Tongue (tissue), 2 donors: Measurements from ENCODE around the gene PREX1. TPM values are rescaled to one million over a fixed set of nuclear protein-coding genes. Genes with fewer than 3 reads are reported as not detected.

Source experiments
- DNase-seq: peaks from one replicate; pipeline ENCODE4 v3.0.0-alpha.2; 2015
- total RNA-seq: library from RNA; depleted of rRNA; stranded (reverse); fragments of >200 nt; gene quantifications from one replicate; pipeline ENCODE4 v1.2.3, GENCODE V29; 2014

PREX1 gene
- total RNA-seq, 1 donor from 2014 or later: 29.4 TPM

DNA sequence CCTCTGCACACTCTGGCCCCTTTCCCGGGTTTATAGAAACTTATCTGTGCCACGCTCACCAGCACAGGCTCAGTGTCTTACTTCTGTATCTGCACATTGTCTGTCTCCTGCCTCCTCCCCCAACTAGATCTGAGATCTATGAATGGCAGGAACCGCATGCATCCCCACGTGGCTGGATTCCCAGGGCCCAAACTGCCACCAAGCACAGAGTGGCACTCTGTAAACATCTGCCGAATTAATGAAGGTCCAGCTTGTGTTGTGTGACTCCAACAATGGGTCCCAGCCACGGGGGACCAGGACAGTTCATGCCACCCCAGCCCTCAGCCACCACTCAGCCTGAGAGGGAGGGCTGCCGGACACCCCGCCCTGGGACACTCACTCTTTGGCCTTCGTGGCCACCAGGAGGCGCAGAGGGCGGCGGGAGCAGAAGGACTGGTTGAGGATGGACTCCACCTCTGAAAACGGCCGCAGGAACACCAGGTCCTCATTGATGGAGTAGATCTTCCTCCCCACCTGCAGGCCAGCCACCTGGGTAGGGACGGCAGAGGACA is 171.1 kb downstream of the PREX1 start:
- DNase-seq: no peak

DNA sequence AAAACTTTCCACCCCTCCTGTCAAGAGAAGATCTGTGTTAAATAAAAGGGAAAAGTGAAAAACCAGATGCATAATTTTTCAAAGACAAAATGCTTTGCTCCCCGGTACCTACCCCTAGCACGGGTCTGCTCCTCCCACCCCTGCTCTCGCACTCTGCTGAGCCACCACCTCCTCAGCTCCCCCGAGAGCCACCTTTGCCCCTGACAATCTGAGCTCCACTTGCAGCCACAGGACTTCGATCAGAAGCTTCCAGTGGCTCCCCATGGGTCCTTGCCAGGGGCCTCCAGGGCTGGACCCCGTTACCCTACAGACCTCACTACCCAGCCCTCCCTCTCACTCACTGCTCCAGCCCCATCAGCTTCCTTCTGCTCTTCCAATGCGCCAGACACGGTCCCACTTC is 171.7 kb downstream of the PREX1 start:
- DNase-seq: no peak

DNA sequence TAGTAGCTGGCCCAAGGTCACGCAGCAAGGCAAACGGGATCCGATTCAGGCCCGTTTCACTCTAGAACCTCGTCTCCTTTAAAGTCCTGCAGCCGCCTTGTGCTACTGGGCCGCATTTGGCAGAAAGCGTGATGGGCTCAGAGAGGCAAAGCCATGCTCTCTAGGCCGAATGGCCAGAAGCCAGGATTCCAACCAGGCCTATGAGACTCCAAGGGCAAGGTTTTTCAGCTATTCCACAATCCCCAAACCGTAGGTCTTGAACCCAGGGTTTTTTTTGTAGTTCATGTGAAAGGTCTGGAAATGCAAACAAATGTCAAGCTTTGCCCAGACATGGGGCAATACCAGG is 174.1 kb downstream of the PREX1 start:
- no peak for DNase-seq

DNA sequence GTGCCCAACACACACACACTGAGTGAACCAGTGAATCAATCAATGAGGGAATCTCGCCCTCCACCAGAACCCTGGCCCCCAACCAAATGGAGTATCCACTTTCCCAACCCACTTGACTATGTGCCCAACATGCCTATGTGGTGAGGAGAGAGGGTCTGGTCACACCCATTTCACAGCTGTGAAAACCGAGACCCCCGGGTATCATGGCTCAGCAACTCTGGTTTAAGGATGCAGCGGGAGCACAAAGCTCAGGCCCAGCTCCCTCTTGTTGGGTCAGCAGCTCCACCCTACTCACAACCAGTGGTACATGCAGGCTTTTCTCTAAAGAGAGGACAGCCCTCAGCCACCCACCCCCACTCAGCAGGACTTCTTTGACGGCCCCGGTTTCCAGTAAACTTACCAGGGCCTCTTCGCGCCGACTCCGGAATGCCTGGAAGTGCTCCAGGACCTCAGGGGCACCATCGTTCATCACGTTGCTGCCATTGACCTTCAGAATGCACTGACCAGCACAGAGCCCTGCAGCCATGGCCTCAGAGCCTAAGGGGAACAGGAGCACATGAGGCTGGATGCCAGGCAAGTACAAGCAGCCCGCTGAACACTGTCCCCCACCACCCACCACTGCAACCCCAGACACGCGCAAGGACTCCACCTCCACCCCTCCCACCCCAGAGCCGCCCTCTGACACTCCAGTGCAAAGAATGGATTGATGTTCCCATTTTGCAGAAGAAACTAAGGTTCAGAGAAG is 174.7 kb downstream of the PREX1 start:
- no peak for DNase-seq

DNA sequence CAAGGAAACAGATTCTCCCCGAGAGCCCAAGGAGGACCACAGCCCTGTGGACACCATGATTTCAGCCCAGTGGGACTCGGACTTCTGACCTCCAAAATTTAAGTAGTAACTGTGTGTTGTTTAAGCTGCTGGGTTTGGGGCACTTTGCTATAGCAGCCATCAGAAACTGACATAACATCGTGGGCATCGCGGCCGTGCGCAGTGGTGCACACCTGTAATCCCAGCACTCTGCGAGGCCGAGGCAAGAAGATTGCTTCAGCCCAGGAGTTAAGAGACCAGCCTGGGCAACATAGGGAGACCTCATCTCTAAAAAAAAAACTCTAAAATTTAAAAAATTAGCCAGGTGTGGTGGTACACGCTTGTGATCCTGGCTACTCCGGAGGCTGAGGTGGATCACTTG is 175.8 kb downstream of the PREX1 start:
- no peak for DNase-seq

DNA sequence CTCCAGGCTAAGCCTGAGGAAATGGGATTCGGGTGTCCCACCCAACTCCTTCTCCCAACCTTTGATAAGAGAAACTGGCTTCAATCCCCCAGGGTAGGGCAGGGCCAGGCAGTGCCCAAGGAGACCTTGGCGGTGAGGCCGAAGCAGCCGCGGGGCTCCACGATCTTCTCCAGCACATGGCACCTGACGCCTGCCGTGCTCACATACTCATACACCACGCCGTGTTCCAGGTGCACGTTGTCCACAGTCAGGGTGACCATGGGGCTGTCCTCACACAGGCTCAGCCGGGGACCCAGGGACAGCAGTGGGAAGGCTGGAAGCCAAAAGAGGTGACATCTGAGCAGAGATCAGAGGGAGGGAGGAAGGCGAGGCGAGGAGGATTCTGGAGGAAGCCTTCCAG is 176.5 kb downstream of the PREX1 start:
- DNase-seq: no peak

DNA sequence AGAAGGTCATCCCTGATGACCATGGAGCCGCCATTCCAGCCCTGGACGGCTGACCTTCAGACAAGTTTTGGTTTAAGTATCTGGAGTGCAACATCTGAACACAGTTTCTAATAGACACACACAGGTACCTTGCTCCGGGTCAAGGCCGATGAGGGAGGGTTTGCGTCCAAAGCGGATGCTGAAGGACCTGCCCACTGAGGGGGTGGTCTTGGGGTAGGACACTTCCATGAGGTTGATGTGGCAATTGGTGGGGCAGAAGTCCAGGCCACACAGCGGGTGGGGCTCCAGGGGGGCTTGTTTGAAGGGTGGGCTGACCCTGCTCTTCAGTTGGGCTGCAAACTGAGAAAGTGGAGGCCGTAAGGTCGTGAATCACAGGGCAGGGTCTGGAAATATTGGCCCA is 177.9 kb downstream of the PREX1 start:
- DNase-seq: no peak

DNA sequence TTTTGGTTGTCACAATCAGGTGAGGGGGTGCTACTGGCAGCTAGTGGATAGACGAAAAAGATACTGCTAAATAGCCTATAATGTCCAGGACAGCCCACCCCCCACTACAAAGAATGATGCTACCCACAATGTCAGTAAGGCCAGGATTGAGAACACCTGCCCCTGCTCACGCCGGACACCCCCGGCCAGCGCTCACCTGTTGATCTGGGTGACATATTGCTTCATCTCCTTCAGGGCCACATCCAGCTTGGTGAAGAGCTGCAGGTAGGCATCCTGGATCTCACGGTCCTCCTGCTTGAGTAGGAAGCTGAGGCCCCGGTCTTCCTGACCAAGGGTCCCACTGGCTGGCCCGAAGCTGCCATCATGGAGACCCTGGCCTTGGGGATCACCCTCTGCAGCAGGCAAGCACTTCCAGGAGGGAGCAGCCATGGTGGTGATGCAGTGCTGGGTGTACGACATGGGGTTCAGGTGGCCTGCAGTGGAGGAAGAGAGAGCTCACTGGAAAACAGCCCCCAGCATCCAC is 178.6 kb downstream of the PREX1 start:
- DNase-seq: no peak

DNA sequence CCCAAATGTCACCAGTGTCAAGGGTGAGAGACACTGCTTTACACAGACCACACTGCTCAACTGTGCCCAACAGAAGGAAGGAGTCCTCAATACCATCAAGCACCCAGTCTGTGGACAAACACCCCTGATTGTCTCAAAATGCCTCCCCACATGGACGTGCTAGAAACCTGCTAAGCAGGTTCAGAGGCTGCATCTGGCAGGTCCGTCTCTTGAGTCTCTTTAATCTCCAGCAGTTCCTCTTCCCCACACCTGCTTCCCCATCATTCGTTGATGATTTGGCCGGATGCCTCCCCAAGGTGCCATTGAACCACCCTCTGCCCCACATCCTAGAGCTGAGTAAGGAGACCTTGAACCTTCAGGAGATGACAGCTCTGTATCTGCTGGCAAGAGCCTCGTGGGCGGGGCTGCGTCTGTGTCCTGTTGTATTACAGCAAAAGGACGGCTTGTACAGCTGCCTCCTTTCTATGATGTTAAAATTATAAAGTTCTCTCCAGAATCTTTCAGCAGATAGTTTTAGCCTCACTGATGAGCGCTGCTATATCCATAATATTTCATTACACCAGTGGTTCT is 179.2 kb downstream of the PREX1 start:
- peak; percentile 25 for DNase-seq

DNA sequence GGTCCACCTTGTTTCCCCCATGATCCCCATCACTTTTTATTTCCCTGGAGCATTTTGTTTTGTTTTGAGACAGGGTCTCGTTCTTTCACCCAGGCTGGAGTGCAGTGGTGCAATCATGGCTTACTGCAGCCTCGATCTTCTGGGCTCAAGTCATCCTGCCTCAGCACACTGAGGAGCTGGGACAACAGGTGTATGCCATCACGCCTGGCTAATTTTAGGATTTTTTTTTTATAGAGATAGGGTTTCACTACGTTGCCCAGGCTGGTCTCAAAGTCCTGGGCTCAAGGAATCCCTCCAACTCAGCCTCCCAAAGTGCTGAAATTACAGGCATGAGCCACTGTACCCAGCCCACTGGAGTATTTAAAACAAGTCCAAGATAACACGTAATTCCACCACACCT is 179.9 kb downstream of the PREX1 start:
- peak; percentile 25 for DNase-seq

DNA sequence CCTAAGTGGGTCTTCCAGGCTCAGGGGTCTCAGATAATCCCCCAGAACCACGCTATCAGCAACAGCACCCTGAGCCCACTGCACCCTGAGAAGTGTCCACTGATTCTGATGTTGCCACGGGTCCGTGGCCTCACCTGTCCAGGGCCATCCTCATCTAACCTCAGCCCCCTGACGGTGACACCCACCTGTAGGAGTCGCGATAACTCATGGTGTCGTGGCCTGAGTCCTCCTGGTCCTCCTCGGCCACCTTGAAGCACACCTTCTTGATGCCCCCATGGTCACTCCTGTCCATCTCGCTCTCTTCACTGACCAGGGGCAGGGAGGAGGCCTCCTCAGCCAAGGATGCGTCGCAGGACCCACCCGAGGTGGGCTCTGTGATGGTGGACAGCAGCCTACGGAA is 182.1 kb downstream of the PREX1 start:
- DNase-seq: no peak

DNA sequence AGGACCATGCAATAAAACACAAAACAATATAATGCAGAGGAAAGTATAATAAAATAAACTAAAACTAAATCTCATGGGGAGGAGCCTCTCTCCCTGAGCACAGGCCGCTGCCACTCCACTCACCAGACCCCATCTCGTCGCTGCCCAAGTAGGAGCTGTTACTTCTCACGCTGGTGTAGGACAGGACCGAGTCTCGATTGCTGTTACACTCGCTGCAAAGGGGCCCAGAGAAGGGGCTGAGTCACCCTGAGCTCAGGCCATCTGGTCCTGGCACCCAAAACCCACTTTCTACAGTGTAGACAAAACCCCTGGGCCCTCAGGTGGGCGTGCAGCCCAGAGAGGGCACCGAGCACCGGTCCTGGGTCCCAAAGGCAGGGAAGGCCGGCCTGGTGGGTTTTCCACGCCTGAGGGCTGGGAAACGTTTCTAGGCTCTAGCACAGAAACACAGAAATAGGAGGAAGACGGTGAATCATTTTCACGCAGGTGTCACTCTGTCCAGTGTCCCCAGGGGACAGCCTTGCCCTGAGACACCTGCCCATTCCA is 183.4 kb downstream of the PREX1 start:
- no peak for DNase-seq

DNA sequence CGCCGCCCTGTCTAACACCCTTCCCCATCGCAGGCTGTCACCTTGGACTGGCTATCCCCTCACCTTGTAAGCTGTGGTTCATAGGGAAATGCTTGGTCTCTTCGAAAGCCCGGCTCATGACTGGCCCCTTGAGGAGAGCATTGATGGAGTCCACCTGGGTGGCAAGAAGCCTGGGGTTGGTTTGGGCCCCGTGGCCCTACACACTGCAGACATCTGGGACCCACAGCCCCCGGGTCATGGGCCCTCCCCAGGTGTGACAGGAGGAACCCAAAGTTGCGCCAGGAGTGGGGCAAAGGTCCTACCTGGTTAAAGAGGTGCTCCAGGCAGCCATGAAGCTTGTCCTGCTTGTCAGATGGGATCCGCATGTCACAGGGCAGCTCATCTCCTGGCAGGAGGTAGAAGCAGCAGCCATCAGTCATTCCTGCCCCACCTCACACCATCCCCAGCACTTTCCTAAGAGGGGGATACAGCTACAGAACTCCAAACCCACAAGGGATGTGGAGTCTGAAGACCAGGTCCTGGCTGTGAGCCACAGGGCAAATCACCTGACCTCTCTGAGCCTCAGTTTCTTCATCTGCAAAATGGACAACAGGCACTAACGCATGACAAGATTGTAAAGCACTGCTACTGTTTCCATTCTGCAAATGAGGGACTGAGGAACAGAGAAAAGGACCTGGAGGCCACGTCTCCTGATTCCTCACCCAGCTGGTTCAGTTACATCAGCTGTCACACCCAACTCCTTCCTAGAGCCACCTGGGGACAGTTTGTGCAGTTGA is 185.5 kb downstream of the PREX1 start:
- no peak for DNase-seq

DNA sequence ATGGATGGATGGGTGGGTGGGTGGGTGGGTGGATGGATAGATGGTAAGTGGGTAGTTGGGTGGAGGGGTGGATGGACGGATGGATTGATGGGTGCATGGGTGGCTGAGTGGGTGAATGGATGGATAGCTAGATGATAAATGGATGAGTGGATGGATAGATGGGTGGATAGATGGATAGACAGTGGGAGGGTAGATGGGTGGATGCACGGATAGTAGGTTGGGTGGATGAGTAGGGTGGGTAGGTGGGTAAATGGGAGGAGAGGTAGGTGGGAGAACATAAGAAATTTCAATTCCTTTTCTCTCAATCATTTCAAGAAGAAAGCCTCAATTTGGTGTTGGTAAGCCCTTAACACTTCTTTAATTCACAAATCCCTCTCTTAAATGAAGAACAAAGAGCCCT is 186.9 kb downstream of the PREX1 start:
- DNase-seq: no peak

DNA sequence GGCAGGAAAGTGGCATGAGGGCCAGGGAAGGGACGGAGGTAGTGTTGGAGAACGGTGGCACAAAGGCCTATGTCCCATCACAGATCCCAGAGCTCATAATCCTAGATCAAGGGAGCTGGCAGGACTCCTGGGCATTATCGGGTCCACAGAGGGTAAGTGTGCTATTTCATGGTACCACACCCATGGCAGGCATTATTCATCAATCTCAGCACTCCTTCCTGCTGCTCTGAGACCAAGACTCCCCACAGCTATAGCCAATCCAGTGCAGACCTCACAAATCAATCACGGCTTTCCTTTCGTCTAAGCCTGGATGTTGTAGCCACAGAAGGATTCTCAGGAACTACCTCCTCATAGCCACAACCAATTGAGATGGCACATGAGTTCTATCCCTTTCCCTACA is 187.9 kb downstream of the PREX1 start:
- no peak for DNase-seq

DNA sequence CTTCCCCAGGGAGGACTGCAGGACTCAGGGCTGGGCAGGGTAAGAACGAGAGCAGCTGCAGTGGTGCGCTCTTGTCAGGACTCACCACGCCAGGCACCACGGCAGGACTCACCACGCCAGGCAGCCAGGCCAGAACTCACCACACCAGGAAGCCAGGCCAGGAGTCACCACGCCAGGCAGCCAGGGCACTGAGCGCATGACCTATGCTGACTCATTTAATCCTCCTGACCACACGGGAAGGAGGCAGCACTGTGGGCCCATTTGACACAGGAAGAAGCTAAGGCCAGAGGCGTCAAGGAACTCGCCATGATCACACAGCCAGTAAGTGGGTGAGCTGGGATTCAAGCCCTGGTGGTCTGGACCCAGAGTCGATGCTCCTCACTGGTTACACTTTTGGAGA is 189.3 kb downstream of the PREX1 start:
- DNase-seq: no peak

DNA sequence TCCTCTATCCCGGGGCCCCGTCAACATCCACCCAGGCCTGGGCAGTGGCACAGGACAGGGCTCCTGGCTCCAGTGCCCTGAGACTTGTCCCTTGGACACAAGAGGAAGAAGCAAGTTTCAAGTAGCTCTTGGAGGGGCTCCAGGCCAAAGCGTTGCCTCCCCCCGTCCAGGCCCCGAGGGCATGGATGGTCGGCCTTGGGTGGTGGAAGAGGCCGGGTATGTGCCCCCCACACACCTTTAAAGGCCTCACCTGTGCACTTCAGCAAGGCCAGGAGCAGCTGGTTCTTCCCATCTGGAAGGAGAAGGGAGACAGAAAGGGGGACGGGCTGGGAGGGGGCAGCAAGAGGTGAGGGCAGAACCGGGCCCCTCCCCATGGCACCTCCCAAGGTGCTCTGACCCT is 190.3 kb downstream of the PREX1 start:
- no peak for DNase-seq

DNA sequence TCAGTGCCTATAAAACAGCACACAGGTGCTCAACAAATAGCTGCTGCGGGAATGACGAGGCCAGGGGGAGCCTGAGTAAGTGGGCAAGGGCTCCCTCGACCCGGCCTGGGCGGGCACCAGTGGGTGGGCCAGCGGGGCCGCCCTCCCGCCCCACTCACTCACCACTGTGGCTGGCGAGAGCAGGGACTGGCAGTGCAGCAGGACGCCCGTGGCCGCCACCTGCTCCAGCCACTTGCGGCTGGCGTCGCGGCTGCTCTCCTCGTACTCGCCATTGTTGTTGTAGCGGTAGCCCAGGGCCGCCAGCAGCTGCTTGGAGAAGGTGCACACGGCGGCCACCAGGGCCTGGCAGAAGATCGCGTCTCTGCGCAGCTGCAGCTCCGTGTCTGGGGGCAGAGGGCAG is 191.5 kb downstream of the PREX1 start:
- no peak for DNase-seq

DNA sequence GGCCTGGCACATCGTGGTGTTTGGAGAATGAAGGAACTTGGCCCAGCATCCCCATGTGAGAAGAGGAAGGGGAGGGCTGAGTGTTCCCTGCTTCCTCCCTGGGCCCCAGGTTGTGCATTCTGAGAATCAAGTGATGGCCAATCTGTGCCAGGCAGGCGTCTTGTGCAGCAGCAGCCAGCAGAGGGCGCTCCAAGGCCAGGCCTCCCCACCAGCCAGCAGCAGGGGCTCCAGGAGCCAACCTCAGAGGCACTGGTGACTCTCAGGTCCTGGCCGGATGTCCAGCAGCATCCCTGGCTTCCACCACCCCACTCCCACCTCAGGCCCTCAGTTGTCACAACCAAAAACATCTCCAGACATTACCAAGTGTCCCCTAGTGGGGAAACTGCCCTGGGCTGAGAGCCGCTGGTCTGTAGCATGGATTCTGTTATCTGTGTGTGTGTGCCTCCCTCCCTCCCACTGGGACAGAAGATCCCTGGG is 192.0 kb downstream of the PREX1 start:
- peak; percentile 69 for DNase-seq

DNA sequence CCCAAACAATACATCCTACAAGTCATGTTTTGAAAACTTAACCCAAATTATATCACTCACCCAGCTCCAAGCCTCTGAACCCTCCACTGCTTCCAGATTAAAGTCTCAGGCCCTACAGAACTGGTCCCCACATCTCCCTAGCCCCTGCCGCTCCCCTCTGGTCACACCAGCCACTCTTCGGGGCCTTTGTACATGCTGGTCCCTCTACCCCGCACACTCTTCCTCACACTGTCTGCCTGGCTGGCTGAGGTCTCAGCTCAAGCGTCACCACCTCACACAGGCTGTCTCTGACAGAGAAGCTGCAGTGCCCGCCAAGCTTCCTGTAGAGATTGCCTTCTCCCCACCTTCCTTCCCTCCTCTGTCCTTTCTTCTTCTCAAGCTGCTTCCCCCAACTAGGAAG is 192.4 kb downstream of the PREX1 start:
- no peak for DNase-seq

DNA sequence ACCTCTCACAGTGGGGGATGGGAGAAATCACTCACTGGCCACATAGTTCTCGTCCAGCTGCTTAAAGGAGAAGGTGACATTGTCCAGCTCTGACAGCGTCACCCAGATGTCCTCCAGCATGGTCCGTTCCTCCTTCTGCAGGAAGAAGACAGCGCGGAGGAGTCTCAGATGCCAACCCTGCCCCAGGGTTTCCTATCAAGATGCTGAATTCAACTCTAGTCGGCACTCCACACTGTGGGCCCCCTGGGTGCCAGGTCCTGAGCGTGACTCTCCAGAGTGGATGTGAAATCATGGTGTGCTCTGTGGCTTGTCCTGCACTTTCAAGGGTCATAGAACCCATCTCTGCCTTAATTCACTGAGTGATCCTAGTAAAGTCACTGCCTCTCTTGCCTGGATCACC is 193.2 kb downstream of the PREX1 start:
- DNase-seq: no peak

DNA sequence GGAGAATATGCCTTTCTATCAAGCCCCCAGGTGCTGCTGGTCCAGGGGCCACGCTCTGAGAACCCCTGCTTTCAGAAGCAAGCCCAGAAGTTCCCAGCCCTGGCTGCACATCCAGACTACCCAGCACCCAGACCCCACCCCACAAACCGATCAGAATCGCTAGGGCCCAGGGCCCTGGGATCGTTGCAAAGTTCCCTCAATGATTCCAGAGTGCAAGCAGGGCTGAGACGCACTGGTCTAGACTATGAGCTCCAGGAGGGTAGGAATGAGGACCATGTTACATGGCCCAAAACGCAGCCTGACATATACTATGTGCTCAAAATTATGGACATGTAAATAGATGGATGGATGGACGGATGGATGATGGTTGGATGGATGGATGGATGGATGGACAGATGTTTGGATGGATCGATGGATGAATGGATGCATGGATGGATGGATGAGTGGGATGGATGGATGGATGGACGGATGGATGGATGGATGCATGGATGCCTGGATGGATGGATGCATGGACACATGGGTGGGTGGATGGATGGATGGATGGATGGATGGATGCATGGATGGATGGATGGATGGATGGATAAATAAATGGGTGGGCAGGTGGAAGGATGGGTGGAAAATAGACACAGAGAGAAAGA is 194.1 kb downstream of the PREX1 start:
- DNase-seq: no peak
